GM18502 (cell line): ENCODE results near the gene CSF2RB.

Source experiments
- ATAC-seq: cut with Tn5 transposase; IDR thresholded peaks from one replicate; pipeline ENCODE4 v1.9.1; 2021; ENCODE audit warnings: mild to moderate bottlenecking; ENCODE audit not compliant: unreplicated experiment, poor library complexity

Gene CSF2RB

GRCh38 chr22:36886016-36886415, 27.4 kb upstream of the CSF2RB start:
- ATAC-seq = no peak

- no peak for ATAC-seq
Measured at GRCh38 chr22:36887162-36887561, 26.3 kb upstream of the CSF2RB start.

- ATAC-seq = no peak
Measured at GRCh38 chr22:36891646-36892045, 21.8 kb upstream of the CSF2RB start.

- ATAC-seq = no peak
Measured at GRCh38 chr22:36892292-36892691, 21.1 kb upstream of the CSF2RB start.

- ATAC-seq = no peak
Measured at GRCh38 chr22:36893262-36893661, 20.2 kb upstream of the CSF2RB start.

GRCh38 chr22:36894266-36894665, 19.2 kb upstream of the CSF2RB start:
- no peak for ATAC-seq

GRCh38 chr22:36897611-36898010, 15.8 kb upstream of the CSF2RB start:
- ATAC-seq = no peak

GRCh38 chr22:36898690-36899089, 14.7 kb upstream of the CSF2RB start:
- no peak for ATAC-seq

GRCh38 chr22:36899498-36899897, 13.9 kb upstream of the CSF2RB start:
- no peak for ATAC-seq

- ATAC-seq = no peak
Measured at GRCh38 chr22:36900225-36900624, 13.2 kb upstream of the CSF2RB start.

GRCh38 chr22:36900880-36901279, 12.5 kb upstream of the CSF2RB start:
- ATAC-seq = no peak

GRCh38 chr22:36901411-36902142, 11.9 kb upstream of the CSF2RB start:
- ATAC-seq = no peak

GRCh38 chr22:36902143-36902926, 11.1 kb upstream of the CSF2RB start:
- no peak for ATAC-seq

GRCh38 chr22:36904260-36904880, 9.1 kb upstream of the CSF2RB start:
- no peak for ATAC-seq

GRCh38 chr22:36907253-36908195, 5.9 kb upstream of the CSF2RB start:
- no peak for ATAC-seq

- ATAC-seq = no peak
Measured at GRCh38 chr22:36910461-36910860, 3.0 kb upstream of the CSF2RB start.

- ATAC-seq = no peak
Measured at GRCh38 chr22:36911887-36912661, 1.4 kb upstream of the CSF2RB start.

GRCh38 chr22:36912694-36913426, 568 bp upstream of the CSF2RB start:
- no peak for ATAC-seq

GRCh38 chr22:36914390-36914752, 943 bp downstream of the CSF2RB start:
- no peak for ATAC-seq
